GM13977 (cell line): Measurements from ENCODE around the gene ZHX3.

Source experiments
- DNase-seq: peaks from one replicate; pipeline ENCODE4 v3.0.0; 2012; ENCODE audit warnings: low spot score
- in situ Hi-C: fragments of 300-500 bp; cut with MboI; formaldehyde crosslinking; loops from one replicate; pipeline ENCODE4 v1.12.0; 2022; ENCODE audit warnings: low sequenced_read_pairs, low pct_unique_long_range_greater_than_20kb, mixed read lengths, inconsistent platforms; ENCODE audit not compliant: unreplicated experiment
- TF ChIP-seq, protein P1 (sequence below): IDR thresholded peaks from 2 replicates; pipeline ENCODE4 v1.5.1; 2012; ENCODE audit warnings: mild to moderate bottlenecking, control low read depth; ENCODE audit not compliant: insufficient read depth; ENCODE audit errors: extremely low read depth, missing control alignments

ZHX3 gene

DNA sequence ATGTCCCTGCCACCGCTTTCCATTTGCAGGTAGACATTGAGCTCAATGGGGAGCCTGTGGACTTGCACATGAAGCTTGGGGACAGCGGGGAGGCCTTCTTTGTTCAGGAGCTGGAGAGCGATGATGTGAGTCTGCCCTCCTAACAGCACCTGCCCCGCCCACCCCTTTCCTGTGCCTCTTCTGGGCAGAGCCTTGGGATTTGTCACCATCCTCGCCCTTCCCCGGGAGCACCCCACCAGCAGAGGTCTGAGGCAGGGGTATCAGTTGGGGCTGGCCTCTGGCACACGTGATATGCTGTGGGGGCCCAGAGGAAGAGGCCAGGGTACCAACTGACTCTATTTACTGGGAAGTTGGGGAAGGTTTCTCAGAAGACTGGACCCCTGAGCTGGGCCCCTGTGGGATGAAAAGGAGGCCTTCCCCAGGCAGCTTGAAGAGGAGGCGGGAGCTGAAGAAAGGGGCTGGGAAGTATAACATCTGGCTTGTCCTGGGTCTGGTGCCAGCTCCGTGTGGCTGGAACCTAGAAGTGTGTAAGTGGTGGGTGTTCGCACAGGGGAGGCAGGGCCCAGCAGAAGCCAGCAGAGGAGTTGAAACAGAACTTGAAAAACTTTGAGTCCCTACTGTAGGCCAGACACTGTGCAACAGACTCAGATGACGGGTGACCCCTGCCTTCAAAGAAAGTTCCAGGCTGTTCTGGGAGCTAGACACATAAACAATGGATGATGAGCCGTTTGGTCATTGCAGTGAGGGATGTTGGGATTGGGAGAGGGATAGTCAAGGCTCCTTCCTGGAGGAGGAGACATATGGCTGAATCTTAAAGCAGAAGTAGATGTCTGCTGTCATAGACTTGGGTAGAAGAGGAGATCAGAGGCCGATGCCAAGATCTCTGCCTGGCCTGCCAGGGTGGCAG is 30.2 kb upstream of the ZHX3 start:
- in situ Hi-C loops, result no loop called here
- DNase-seq, result no peak
- TF ChIP-seq, protein P1, sequence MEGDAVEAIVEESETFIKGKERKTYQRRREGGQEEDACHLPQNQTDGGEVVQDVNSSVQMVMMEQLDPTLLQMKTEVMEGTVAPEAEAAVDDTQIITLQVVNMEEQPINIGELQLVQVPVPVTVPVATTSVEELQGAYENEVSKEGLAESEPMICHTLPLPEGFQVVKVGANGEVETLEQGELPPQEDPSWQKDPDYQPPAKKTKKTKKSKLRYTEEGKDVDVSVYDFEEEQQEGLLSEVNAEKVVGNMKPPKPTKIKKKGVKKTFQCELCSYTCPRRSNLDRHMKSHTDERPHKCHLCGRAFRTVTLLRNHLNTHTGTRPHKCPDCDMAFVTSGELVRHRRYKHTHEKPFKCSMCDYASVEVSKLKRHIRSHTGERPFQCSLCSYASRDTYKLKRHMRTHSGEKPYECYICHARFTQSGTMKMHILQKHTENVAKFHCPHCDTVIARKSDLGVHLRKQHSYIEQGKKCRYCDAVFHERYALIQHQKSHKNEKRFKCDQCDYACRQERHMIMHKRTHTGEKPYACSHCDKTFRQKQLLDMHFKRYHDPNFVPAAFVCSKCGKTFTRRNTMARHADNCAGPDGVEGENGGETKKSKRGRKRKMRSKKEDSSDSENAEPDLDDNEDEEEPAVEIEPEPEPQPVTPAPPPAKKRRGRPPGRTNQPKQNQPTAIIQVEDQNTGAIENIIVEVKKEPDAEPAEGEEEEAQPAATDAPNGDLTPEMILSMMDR, result no peak

DNA sequence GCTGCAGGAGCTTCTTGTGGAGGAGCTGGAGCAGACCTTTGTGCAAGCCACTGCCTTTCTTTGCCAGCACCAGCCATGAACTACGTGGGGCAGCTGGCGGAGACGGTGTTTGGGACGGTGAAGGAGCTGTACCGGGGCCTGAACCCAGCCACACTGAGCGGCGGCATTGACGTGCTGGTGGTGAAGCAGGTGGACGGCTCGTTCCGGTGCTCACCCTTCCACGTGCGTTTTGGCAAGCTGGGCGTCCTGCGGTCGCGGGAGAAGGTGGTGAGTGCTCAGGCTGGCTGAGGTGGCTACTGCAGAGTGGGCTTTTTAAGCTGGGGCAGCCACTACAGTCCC is 28.2 kb upstream of the ZHX3 start:
- no peak for DNase-seq
- in situ Hi-C loops, result no loop called here
- TF ChIP-seq, protein P1, result no peak

DNA sequence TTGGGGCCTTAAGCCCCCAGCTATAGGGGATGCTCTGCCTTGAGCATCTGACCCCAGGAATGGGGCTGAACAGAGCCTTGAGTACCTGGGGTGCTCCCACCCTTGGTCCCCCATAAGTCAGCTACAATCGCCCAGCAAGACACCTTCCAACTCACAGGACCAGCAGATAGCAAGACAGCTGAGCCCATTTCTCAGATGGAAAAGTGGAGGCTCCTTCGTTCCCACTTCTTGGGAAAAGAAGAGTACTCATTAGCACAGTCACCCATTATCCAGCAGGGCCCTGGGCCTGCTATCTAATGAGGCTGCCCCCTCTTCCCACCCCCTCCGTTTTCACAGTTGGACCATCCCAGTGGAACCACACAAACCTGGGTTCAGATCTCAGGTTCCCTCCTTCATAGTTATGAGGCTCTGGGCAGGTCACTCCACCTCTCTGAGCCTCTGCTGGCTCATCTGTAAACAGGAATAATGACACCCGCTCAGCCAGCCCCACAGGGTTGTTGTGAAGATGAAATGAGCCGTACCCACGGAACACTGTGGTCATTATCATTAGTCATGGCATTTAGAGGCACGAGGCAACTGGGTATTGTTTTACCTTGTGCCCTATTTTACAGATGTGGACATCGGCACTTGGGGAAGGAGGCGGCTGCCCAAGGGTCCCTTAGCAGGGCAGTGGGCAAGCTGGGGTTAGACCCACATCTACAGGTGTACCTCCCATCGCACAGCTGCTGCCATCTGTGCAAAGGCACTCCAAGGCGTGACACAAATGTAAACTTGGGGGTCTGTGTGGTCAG is 27.6 kb upstream of the ZHX3 start:
- TF ChIP-seq, protein P1, result no peak
- DNase-seq, result no peak
- in situ Hi-C loops, result loop anchor here (5.0 kb wide), 1 partner anchor 168 kb away; no protein-coding TSS in a partner anchor

DNA sequence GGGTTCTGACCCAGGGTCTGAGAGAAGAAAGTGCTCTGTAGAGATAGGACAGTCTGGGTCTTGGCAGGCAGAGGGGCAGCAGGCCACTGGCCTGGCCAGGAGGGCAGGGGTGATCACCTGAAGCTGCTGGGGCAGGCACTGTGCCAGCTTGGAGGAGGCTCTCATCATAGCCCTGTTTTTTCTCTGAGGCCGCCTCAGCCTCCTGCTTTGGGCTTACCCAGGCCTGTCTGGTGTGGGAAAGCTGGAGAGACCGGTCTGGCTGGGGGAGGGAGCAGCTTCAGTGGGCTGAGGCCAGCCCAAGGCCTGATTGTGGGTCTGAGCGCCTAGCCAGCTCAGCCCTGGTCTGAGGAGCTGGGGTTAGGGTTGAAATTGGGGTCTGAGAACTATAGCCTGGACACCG is 26.9 kb upstream of the ZHX3 start:
- in situ Hi-C loops, result loop anchor here (5.0 kb wide), 1 partner anchor 167 kb away; no protein-coding TSS in a partner anchor
- no peak for DNase-seq
- TF ChIP-seq, protein P1, result no peak

DNA sequence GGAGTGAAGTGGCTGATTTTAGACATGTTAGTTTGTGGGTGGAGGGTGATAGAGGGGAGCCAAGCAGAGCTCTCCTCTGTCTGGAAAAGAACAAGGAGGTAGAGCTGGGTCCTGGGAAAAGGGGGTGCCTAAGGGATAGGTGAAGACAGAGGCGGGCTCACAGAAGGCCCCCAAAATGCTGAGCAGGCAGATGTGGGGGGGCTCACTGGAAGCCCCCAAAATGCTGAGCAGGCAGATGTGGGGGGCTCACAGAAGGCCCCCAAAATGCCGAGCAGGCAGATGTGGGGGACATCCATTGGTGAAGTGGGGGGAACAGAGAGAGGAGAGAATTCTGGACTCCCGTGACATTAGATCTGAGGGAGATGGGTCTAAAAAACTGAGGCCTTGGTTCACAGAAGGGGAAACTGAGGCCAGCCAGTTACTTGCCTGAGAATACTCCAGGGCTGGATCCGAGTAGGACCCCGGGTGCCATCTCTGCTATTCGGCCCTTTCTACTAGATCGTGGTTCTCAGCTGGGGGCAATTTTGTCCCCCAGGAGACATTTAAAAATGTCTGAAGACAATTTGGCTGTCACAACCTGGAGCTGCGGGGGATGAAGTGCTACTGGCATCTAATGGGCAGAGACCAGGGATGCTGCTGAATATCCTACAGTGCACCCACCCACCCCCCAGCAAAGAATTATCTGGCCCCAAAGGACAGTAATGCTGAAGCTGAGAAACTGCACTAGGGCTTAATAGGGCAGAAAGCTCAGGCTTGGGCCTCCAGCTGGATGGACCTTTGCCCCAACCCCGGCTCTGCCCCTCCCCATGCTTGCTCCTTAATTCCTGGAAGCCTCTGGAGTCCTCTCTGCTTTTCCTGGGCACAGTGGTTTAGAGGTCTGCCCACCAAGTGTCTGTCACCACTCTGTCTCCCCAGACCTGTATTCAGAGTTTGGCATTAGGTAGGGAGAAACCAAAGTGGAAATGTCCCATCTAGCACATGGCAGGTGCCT is 25.2 kb upstream of the ZHX3 start:
- TF ChIP-seq, protein P1, result no peak
- in situ Hi-C loops, result loop anchor here (5.0 kb wide), 1 partner anchor 165 kb away; no protein-coding TSS in a partner anchor
- no peak for DNase-seq
